Measurements from ENCODE around the gene ITGB7. TPM values are rescaled to one million over a fixed set of nuclear protein-coding genes. Genes with fewer than 3 reads are reported as not detected.
A peak's percentile ranks its signal among the peaks of the same experiment; 100 is the strongest.

Gene ITGB7
- polyA plus RNA-seq, 1 donor (not counting 4 experiments of a cell fraction or from before 2014, with no cell fraction given): 0.83 TPM

DNA sequence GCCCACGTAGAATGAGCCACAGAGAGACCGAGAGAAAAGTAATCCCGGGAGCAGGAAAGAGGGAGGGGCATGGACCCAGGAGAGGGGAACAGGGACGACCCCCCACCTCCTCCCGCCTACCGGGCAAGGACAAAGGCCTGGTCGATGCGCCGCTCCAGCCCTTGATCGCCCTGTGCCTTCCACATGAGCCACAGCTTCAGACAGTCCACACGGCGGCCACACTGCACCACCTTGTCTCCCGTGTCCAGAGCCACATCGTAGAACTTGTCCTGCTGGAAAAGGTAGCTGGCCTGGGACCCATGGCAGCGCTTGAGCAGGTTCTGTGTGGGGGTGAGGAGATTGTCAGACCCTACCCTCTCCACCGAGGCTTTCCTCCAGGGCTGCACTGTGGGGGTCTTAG lies 47.1 kb downstream of the ITGB7 start:
- Histone ChIP-seq H4K20me1 (ENCODE audit: control insufficient read depth, extremely low read depth, insufficient read depth, low read length) (no peaks in the 10 kb centered on the region), H3K4me2 (ENCODE audit: control insufficient read depth, extremely low read depth, insufficient read depth, low read depth, low read length) (no peak overlapping the region), H3K4me3 (ENCODE audit: control insufficient read depth in 2 of 3, extremely low read depth in 1 of 3, insufficient read depth in 2 of 3, low read depth in 1 of 3, low read length in 3 of 3) (no peak overlapping the region), H3K9me3 (ENCODE audit: control insufficient read depth, low read depth, low read length) (no peaks in the 10 kb centered on the region), H3K9ac (ENCODE audit: control insufficient read depth, extremely low read depth, insufficient read depth, low read length) (no peak overlapping the region), H3K79me2 (ENCODE audit: control insufficient read depth, insufficient read depth, low read length) (no peaks in the 10 kb centered on the region), H2AFZ (ENCODE audit: control insufficient read depth, low read length) (no peak overlapping the region), H3K27ac (ENCODE audit: control insufficient read depth, insufficient read depth, low read length) (no peak overlapping the region), H3K36me3 (ENCODE audit: control insufficient read depth in 2 of 2, extremely low read depth in 1 of 2, insufficient read depth in 2 of 2, low read length in 2 of 2) (peaks cover 0 to 3% of the 10 kb centered on the region in 2 experiments), H3K9me1 (ENCODE audit: control insufficient read depth, extremely low read depth, insufficient read depth, low read length) (no peaks in the 10 kb centered on the region), H3K4me1 (ENCODE audit: control insufficient read depth, extremely low read depth, insufficient read depth, low read length) (no peaks in the 10 kb centered on the region), H3K27me3 (ENCODE audit: control insufficient read depth, extremely low read depth, insufficient read depth, low read length) (no peaks in the 10 kb centered on the region)
- no peak for DNase-seq (ENCODE audit: low read depth, low spot score)
- dilution Hi-C loops (cut with MboI; ENCODE audit: extremely low pct_ligation_motif_present, low sequenced_read_pairs): no loop called here
- FAIRE-seq: no peak
- TF ChIP-seq, protein P1, sequence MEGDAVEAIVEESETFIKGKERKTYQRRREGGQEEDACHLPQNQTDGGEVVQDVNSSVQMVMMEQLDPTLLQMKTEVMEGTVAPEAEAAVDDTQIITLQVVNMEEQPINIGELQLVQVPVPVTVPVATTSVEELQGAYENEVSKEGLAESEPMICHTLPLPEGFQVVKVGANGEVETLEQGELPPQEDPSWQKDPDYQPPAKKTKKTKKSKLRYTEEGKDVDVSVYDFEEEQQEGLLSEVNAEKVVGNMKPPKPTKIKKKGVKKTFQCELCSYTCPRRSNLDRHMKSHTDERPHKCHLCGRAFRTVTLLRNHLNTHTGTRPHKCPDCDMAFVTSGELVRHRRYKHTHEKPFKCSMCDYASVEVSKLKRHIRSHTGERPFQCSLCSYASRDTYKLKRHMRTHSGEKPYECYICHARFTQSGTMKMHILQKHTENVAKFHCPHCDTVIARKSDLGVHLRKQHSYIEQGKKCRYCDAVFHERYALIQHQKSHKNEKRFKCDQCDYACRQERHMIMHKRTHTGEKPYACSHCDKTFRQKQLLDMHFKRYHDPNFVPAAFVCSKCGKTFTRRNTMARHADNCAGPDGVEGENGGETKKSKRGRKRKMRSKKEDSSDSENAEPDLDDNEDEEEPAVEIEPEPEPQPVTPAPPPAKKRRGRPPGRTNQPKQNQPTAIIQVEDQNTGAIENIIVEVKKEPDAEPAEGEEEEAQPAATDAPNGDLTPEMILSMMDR (optimal IDR thresholded peaks at IDR 0.05 in 1 of 3, IDR thresholded peaks at IDR 0.05 in 1 of 3, conservative IDR thresholded peaks at IDR 0.05 in 1 of 3; ENCODE audit: extremely low read depth in 1 of 3, insufficient read depth in 2 of 3, low read length in 3 of 3): no peak
- TF ChIP-seq EZH2 (IDR thresholded peaks at IDR 0.05; ENCODE audit: low read length): no peak

DNA sequence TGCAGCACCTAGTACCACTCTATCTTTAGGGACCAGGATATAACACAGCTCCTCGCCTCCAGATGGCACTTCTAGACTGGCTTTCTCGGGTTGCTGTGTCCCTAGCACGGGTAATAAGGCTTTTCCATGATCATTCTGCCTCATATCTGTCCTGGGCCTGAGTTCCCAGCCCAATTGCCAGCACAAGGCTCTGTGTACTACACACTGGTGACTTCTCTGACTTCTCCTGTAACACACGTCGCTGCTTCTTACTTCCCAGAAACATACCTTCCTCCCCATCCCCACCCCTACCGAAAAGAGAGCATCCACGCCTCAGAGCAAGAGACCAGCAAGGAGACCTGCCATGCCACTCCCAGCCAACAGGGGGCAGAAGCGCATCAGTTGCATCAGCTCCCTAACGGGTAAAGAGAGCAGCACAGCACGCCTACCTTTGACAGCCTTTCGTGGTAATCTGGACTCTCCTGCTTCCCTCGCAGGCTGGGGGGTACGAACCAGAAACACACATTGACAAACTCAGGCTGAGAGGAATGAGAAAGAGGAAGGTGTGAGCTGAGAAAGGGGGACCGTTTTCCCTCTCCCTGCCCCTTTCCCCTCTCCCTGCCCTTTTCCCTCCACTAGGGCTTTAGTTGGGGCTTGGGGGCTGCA lies 47.7 kb downstream of the ITGB7 start:
- dilution Hi-C loops (cut with MboI; ENCODE audit: extremely low pct_ligation_motif_present, low sequenced_read_pairs): no loop called here
- Histone ChIP-seq H3K36me3 (ENCODE audit: control insufficient read depth in 2 of 2, extremely low read depth in 1 of 2, insufficient read depth in 2 of 2, low read length in 2 of 2) (peaks cover 0 to 3% of the 10 kb centered on the region in 2 experiments), H2AFZ (ENCODE audit: control insufficient read depth, low read length) (peak overlapping the region; percentile 4), H4K20me1 (ENCODE audit: control insufficient read depth, extremely low read depth, insufficient read depth, low read length) (no peaks in the 10 kb centered on the region), H3K9me1 (ENCODE audit: control insufficient read depth, extremely low read depth, insufficient read depth, low read length) (no peaks in the 10 kb centered on the region), H3K9ac (ENCODE audit: control insufficient read depth, extremely low read depth, insufficient read depth, low read length) (no peak overlapping the region), H3K79me2 (ENCODE audit: control insufficient read depth, insufficient read depth, low read length) (no peaks in the 10 kb centered on the region), H3K9me3 (ENCODE audit: control insufficient read depth, low read depth, low read length) (no peaks in the 10 kb centered on the region), H3K4me1 (ENCODE audit: control insufficient read depth, extremely low read depth, insufficient read depth, low read length) (no peaks in the 10 kb centered on the region), H3K4me2 (ENCODE audit: control insufficient read depth, extremely low read depth, insufficient read depth, low read depth, low read length) (no peak overlapping the region), H3K27ac (ENCODE audit: control insufficient read depth, insufficient read depth, low read length) (no peak overlapping the region), H3K27me3 (ENCODE audit: control insufficient read depth, extremely low read depth, insufficient read depth, low read length) (no peaks in the 10 kb centered on the region), H3K4me3 (ENCODE audit: control insufficient read depth in 2 of 3, extremely low read depth in 1 of 3, insufficient read depth in 2 of 3, low read depth in 1 of 3, low read length in 3 of 3) (no peak overlapping the region)
- DNase-seq (ENCODE audit: low read depth, low spot score): peak; percentile 50
- FAIRE-seq: peak; percentile 90
- TF ChIP-seq EZH2 (IDR thresholded peaks at IDR 0.05; ENCODE audit: low read length): no peak
- TF ChIP-seq, protein P1 (optimal IDR thresholded peaks at IDR 0.05 in 1 of 3, IDR thresholded peaks at IDR 0.05 in 1 of 3, conservative IDR thresholded peaks at IDR 0.05 in 1 of 3; ENCODE audit: extremely low read depth in 1 of 3, insufficient read depth in 2 of 3, low read length in 3 of 3): peak; percentile 99 to 100 (median 100)

All from keratinocyte (primary cell).